ENCODE data around the gene VASH1. TPM values are rescaled to one million over a fixed set of nuclear protein-coding genes. Genes with fewer than 3 reads are reported as not detected.

The VASH1 gene
- 1 to 10 TPM in 5 of 6 experiments, under 1 TPM in 1; 0.94 to 2.9 (median 1.5) TPM for total RNA-seq (2021; fragmentation: NEBNext Ultra II Directional; extraction: Animal tissue kit (Norgen Biotek cat#: 25700))
- long read RNA-seq, partial matches to known transcripts: 0 of 2 reads
- long read RNA-seq, other reads (novel, unspliced or antisense): 1 of 2 reads

GRCh38 chr14:76761136-76761959 is at the start of gene VASH1:
TSS of gene VASH1 (plus strand) at chr14:76761468. CDS start at chr14:76762822, 1,354 bp downstream.
- peak; percentile 57 for DNase-seq
- Mint-ChIP-seq H3K27ac (no peak within 1 kb of the TSS), H3K9me3 (no peaks in the 10 kb centered on the region), H3K27me3 (ENCODE audit: insufficient read depth) (peaks cover 13% of the 10 kb centered on the region), H3K4me1 (ENCODE audit: low read depth) (peaks cover 9% of the 10 kb centered on the region), H3K36me3 (ENCODE audit: low read depth) (no peaks in the 10 kb centered on the region), H3K4me3 (peak within 1 kb of the TSS; percentile 85)
- TF ChIP-seq, protein P1, sequence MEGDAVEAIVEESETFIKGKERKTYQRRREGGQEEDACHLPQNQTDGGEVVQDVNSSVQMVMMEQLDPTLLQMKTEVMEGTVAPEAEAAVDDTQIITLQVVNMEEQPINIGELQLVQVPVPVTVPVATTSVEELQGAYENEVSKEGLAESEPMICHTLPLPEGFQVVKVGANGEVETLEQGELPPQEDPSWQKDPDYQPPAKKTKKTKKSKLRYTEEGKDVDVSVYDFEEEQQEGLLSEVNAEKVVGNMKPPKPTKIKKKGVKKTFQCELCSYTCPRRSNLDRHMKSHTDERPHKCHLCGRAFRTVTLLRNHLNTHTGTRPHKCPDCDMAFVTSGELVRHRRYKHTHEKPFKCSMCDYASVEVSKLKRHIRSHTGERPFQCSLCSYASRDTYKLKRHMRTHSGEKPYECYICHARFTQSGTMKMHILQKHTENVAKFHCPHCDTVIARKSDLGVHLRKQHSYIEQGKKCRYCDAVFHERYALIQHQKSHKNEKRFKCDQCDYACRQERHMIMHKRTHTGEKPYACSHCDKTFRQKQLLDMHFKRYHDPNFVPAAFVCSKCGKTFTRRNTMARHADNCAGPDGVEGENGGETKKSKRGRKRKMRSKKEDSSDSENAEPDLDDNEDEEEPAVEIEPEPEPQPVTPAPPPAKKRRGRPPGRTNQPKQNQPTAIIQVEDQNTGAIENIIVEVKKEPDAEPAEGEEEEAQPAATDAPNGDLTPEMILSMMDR (IDR thresholded peaks at IDR 0.05): no peak

GRCh38 chr14:76713121-76713520 is 48.1 kb upstream of the VASH1 start:
- Mint-ChIP-seq H3K4me1 (ENCODE audit: low read depth) (no peaks in the 10 kb centered on the region), H3K9me3 (no peaks in the 10 kb centered on the region), H3K27ac (no peak overlapping the region), H3K36me3 (ENCODE audit: low read depth) (no peaks in the 10 kb centered on the region), H3K27me3 (ENCODE audit: insufficient read depth) (peaks cover 34% of the 10 kb centered on the region), H3K4me3 (no peak overlapping the region)
- no peak for DNase-seq
- TF ChIP-seq, protein P1 (IDR thresholded peaks at IDR 0.05): no peak

DNA sequence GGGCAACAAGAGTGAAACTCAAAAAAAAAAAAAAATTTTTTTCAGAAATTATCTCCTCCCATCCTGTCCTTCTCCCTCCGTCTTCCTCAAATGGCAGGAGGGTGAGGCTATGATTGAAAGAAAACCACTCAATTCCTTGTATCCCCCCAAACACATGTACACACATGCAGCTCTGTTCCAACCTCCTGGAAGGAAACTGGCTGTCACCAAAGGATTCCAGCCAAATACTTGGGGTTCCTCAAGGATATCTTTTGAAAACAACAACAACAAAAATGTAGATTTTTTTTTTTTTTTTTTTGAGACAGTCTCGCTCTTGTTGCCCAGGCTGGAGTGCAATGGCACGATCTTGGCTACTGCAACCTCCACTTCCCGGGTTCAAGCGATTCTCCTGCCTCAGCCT is 46.8 kb upstream of the VASH1 start:
- H3K27ac Mint-ChIP-seq: no peak overlapping the region
- H3K36me3 Mint-ChIP-seq (ENCODE audit: low read depth): no peaks in the 10 kb centered on the region
- DNase-seq: no peak
- no peaks in the 10 kb centered on the region for H3K4me1 Mint-ChIP-seq (ENCODE audit: low read depth)
- peaks cover 35% of the 10 kb centered on the region for H3K27me3 Mint-ChIP-seq (ENCODE audit: insufficient read depth)
- no peak overlapping the region for H3K4me3 Mint-ChIP-seq
- H3K9me3 Mint-ChIP-seq: no peaks in the 10 kb centered on the region
- TF ChIP-seq, protein P1 (IDR thresholded peaks at IDR 0.05): no peak

DNA sequence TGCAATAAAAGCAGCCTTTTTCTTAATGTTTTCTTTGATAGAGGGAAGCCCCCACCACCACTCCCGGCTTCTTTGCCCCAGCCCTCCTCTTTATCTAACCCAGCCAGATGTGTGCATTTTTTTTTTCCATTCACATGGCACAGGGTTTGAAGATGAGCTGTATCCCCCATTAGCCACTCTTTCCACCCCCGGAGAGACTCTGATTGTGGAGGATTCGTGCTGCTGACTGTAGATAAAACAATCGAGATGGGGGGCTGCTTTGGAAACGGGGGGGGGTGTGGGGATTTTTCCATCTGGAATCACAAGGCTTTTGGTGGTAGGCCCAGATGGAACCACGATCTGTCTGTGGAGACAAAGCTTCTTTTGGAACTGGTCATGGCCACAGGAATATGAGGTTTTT is 46.2 kb upstream of the VASH1 start:
- H3K4me1 Mint-ChIP-seq (ENCODE audit: low read depth): peaks cover under 1% of the 10 kb centered on the region; the same call in 1 of the 2 replicates
- no peaks in the 10 kb centered on the region for H3K36me3 Mint-ChIP-seq (ENCODE audit: low read depth)
- no peaks in the 10 kb centered on the region for H3K9me3 Mint-ChIP-seq
- DNase-seq: no peak
- no peak overlapping the region for H3K4me3 Mint-ChIP-seq
- no peak overlapping the region for H3K27ac Mint-ChIP-seq
- H3K27me3 Mint-ChIP-seq (ENCODE audit: insufficient read depth): peaks cover 35% of the 10 kb centered on the region
- TF ChIP-seq, protein P1 (IDR thresholded peaks at IDR 0.05): no peak

DNA sequence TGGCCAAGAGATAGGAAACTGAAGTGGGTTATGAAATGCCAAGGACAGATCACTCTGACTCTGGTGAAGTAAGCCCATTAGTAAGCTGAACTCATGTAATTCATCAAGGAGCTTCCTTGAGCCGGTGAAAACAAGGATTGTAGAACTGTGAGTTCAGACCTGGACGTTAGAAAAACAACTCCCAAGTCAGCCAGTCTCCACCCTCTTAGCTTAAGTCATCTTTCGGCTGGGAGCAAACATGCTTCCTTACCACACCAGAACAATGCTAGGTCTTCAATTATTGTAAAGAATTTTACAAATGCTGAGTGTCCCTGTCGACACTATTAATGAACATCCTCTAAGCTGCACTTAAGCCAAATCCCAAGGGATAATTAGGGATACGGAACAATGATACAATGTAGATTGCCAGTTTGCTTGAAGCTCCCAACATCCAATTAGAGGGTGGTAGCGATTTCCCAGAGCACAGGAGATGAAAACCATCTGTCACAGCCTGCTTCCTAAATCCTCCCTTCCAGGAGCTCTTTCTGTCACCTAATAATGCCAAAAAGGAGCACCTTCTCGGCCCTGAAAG is 45.7 kb upstream of the VASH1 start:
- H3K36me3 Mint-ChIP-seq (ENCODE audit: low read depth): no peaks in the 10 kb centered on the region

More for the DNA sequence above, 45.7 kb upstream of the VASH1 start:
- H3K9me3 Mint-ChIP-seq: no peaks in the 10 kb centered on the region
- no peak overlapping the region for H3K4me3 Mint-ChIP-seq
- TF ChIP-seq, protein P1 (IDR thresholded peaks at IDR 0.05): no peak
- peaks cover 6% of the 10 kb centered on the region; the same call in 1 of the 2 replicates for H3K4me1 Mint-ChIP-seq (ENCODE audit: low read depth)
- H3K27me3 Mint-ChIP-seq (ENCODE audit: insufficient read depth): peaks cover 35% of the 10 kb centered on the region
- no peak for DNase-seq
- no peak overlapping the region for H3K27ac Mint-ChIP-seq

Measured in HFFc6 (cell line).